Pericardium fibroblast (primary cell): ENCODE data around the gene SMIM41. TPM values are rescaled to one million over a fixed set of nuclear protein-coding genes. Genes with fewer than 3 reads are reported as not detected.

Source experiments
- total RNA-seq: library from RNA; depleted of rRNA; stranded (reverse); fragments of >200 nt; gene quantifications from 2 replicates; pipeline ENCODE4 v1.2.3, GENCODE V29; 2015

Gene SMIM41
- total RNA-seq: 2.0 TPM in 1 of 2 replicates, not detected in the other

GRCh38 chr12:52079576-52080402 lies at the start of gene SMIM41:
Gene SMIM41, plus strand, starts transcription at chr12:52079704. Its CDS starts 76 bp downstream, at chr12:52079780.

GRCh38 chr12:52050758-52051541 lies 28.6 kb upstream of the SMIM41 start, which contains the start of gene NR4A1:
Gene NR4A1, plus strand, starts transcription at chr12:52051442. Its CDS starts 2,887 bp downstream, at chr12:52054329.

GRCh38 chr12:52069327-52070184 lies 9.9 kb upstream of the SMIM41 start, which contains the start of gene ATG101:
Gene ATG101, plus strand, starts transcription at chr12:52069978. Its CDS starts 3,673 bp downstream, at chr12:52073651.

Other genes with a start within 250 kb of the SMIM41 start
- gene FIGNL2, start 231.0 kb upstream of the SMIM41 start, total RNA-seq: 0.09 TPM in 1 of 2 replicates, not detected in the other
- not detected in 2 replicates for gene ANKRD33, start 191.6 kb upstream of the SMIM41 start, total RNA-seq
- 79.6 and 125 TPM in 2 replicates for gene ACVRL1, start 172.2 kb upstream of the SMIM41 start, total RNA-seq
- 9.2 and 16.1 TPM in 2 replicates for gene ACVR1B, start 128.0 kb upstream of the SMIM41 start, total RNA-seq
- gene TAMALIN, start 72.8 kb upstream of the SMIM41 start, total RNA-seq: 17.9 and 18.8 TPM in 2 replicates
- 8.6 and 21.1 TPM in 2 replicates for gene NR4A1, start 28.3 kb upstream of the SMIM41 start, total RNA-seq
- gene ATG101, start 9.7 kb upstream of the SMIM41 start, total RNA-seq: 53.8 and 61.4 TPM in 2 replicates
- 0.09 and 0.35 TPM in 2 replicates for gene KRT80, start 112.3 kb downstream of the SMIM41 start, total RNA-seq
- gene KRT7, start 153.5 kb downstream of the SMIM41 start, total RNA-seq: 5.2 and 118 TPM in 2 replicates
- under 0.01 TPM in 1 of 2 replicates, not detected in the other for gene KRT86, start 194.9 kb downstream of the SMIM41 start, total RNA-seq
- gene KRT81, start 211.8 kb downstream of the SMIM41 start, total RNA-seq: not detected in 2 replicates
- gene KRT83, start 241.7 kb downstream of the SMIM41 start, total RNA-seq: not detected in 2 replicates